IPS-20b (cell line): ENCODE results near the gene PCK2.
A peak's percentile ranks its signal among the peaks of the same experiment; 100 is the strongest.

Experiments used
- H3K27ac ChIP-seq: one replicate; pipeline ENCODE4 v1.5.1; 2013; ENCODE audit warnings: low read length
- H3K27me3 ChIP-seq: 2 replicates; pipeline ENCODE4 v1.6.1; 2013; ENCODE audit warnings: mild to moderate bottlenecking, low read length, inconsistent platforms; ENCODE audit not compliant: insufficient read depth
- H3K36me3 ChIP-seq: 2 replicates; pipeline ENCODE4 v1.6.1; 2013; ENCODE audit warnings: low read depth, mild to moderate bottlenecking, inconsistent platforms, low read length, moderate library complexity; ENCODE audit not compliant: insufficient read depth
- H3K4me1 ChIP-seq: 2 replicates; pipeline ENCODE4 v1.6.1; 2013; ENCODE audit warnings: mild to moderate bottlenecking, control low read depth, inconsistent platforms, low read length, moderate library complexity; ENCODE audit not compliant: insufficient read depth
- H3K4me3 ChIP-seq: 2 replicates; pipeline ENCODE4 v1.5.1; 2013; ENCODE audit warnings: mild to moderate bottlenecking, low read length, inconsistent platforms
- H3K9ac ChIP-seq: 2 replicates; pipeline ENCODE4 v1.6.1; 2013; ENCODE audit warnings: low read depth, mild to moderate bottlenecking, inconsistent platforms, low read length, moderate library complexity
- H3K9me3 ChIP-seq: 2 replicates; pipeline ENCODE4 v1.6.1; 2013; ENCODE audit warnings: mild to moderate bottlenecking, low read depth, low read length, inconsistent platforms; ENCODE audit not compliant: insufficient read depth

PCK2 gene

GRCh38 chr14:24071836-24072430 is 22.2 kb upstream of the PCK2 start:
- no peaks in the 10 kb centered on the region for H3K4me1 ChIP-seq
- no peaks in the 10 kb centered on the region for H3K9me3 ChIP-seq
- no peaks in the 10 kb centered on the region for H3K36me3 ChIP-seq
- no peak overlapping the region for H3K27ac ChIP-seq
- no peak overlapping the region for H3K4me3 ChIP-seq
- no peak overlapping the region for H3K9ac ChIP-seq
- no peaks in the 10 kb centered on the region for H3K27me3 ChIP-seq

- Histone ChIP-seq H3K9me3 (no peaks in the 10 kb centered on the region), H3K27ac (no peak overlapping the region), H3K4me3 (no peak overlapping the region), H3K9ac (no peak overlapping the region), H3K36me3 (no peaks in the 10 kb centered on the region), H3K4me1 (no peaks in the 10 kb centered on the region), H3K27me3 (no peaks in the 10 kb centered on the region)
Observed at GRCh38 chr14:24072436-24072835, 21.7 kb upstream of the PCK2 start.

- Histone ChIP-seq H3K27ac (no peak overlapping the region), H3K9me3 (no peaks in the 10 kb centered on the region), H3K27me3 (no peaks in the 10 kb centered on the region), H3K36me3 (no peaks in the 10 kb centered on the region), H3K4me3 (no peak overlapping the region), H3K4me1 (no peaks in the 10 kb centered on the region), H3K9ac (no peak overlapping the region)
Observed at GRCh38 chr14:24072881-24073877, 20.9 kb upstream of the PCK2 start.

GRCh38 chr14:24074625-24075484 is 19.3 kb upstream of the PCK2 start:
- Histone ChIP-seq H3K27ac (no peak overlapping the region), H3K9me3 (no peaks in the 10 kb centered on the region), H3K4me1 (peaks cover 2% of the 10 kb centered on the region; the same call in 1 of the 2 replicates), H3K27me3 (peaks cover 3% of the 10 kb centered on the region; the same call in 1 of the 2 replicates), H3K9ac (no peak overlapping the region), H3K36me3 (no peaks in the 10 kb centered on the region), H3K4me3 (no peak overlapping the region)

- Histone ChIP-seq H3K9me3 (no peaks in the 10 kb centered on the region), H3K27me3 (peaks cover 11% of the 10 kb centered on the region), H3K4me3 (no peak overlapping the region), H3K4me1 (peaks cover 10% of the 10 kb centered on the region; the same call in 1 of the 2 replicates), H3K36me3 (no peaks in the 10 kb centered on the region), H3K9ac (no peak overlapping the region), H3K27ac (no peak overlapping the region)
Observed at GRCh38 chr14:24075485-24076301, 18.4 kb upstream of the PCK2 start.

- H3K4me3 ChIP-seq = no peak overlapping the region
- no peaks in the 10 kb centered on the region for H3K36me3 ChIP-seq
- no peak overlapping the region for H3K9ac ChIP-seq
- no peak overlapping the region for H3K27ac ChIP-seq
- H3K27me3 ChIP-seq = peaks cover 17% of the 10 kb centered on the region
- H3K9me3 ChIP-seq = no peaks in the 10 kb centered on the region
- peaks cover 11% of the 10 kb centered on the region; the same call in 1 of the 2 replicates for H3K4me1 ChIP-seq
Observed at GRCh38 chr14:24076302-24076601, 17.9 kb upstream of the PCK2 start.

- H3K36me3 ChIP-seq = no peaks in the 10 kb centered on the region
- H3K27ac ChIP-seq = no peak overlapping the region
- H3K27me3 ChIP-seq = peaks cover 22% of the 10 kb centered on the region
- H3K9me3 ChIP-seq = no peaks in the 10 kb centered on the region
- no peak overlapping the region for H3K9ac ChIP-seq
- H3K4me1 ChIP-seq = peaks cover 13% of the 10 kb centered on the region; the same call in 1 of the 2 replicates
- H3K4me3 ChIP-seq = no peak overlapping the region
Observed at GRCh38 chr14:24077086-24077485, 17.0 kb upstream of the PCK2 start.

GRCh38 chr14:24078146-24078545 is 16.0 kb upstream of the PCK2 start:
- no peak overlapping the region for H3K27ac ChIP-seq
- H3K27me3 ChIP-seq = peaks cover 32% of the 10 kb centered on the region
- H3K36me3 ChIP-seq = no peaks in the 10 kb centered on the region
- peaks cover 14% of the 10 kb centered on the region; the same call in 1 of the 2 replicates for H3K4me1 ChIP-seq
- H3K9ac ChIP-seq = no peak overlapping the region
- H3K4me3 ChIP-seq = no peak overlapping the region
- no peaks in the 10 kb centered on the region for H3K9me3 ChIP-seq

- Histone ChIP-seq H3K27ac (no peak overlapping the region), H3K9ac (no peak overlapping the region), H3K4me3 (no peak overlapping the region), H3K27me3 (peaks cover 44% of the 10 kb centered on the region), H3K4me1 (peaks cover 14% of the 10 kb centered on the region; the same call in 1 of the 2 replicates), H3K9me3 (no peaks in the 10 kb centered on the region), H3K36me3 (no peaks in the 10 kb centered on the region)
Observed at GRCh38 chr14:24079491-24080141, 14.5 kb upstream of the PCK2 start.

GRCh38 chr14:24080142-24080530 is 14.0 kb upstream of the PCK2 start:
- Histone ChIP-seq H3K4me1 (peaks cover 14% of the 10 kb centered on the region; the same call in 1 of the 2 replicates), H3K9ac (peak overlapping the region; percentile 63; the same call in 1 of the 2 replicates), H3K9me3 (no peaks in the 10 kb centered on the region), H3K27me3 (peaks cover 44% of the 10 kb centered on the region), H3K4me3 (peak overlapping the region; percentile 78; the same call in 1 of the 2 replicates), H3K27ac (no peak overlapping the region), H3K36me3 (no peaks in the 10 kb centered on the region)
